ENCODE measurements around the gene CSRNP3. TPM values are rescaled to one million over a fixed set of nuclear protein-coding genes. Genes with fewer than 3 reads are reported as not detected.

Gene CSRNP3
- total and polyA plus RNA-seq, 4 donors, result 0.20 to 5.4 (median 2.1) TPM

GRCh38 chr2:165434865-165435496, 34.5 kb upstream of the CSRNP3 start:
- H3K27ac ChIP-seq (ENCODE audit: low read depth in 1 of 2, low read length in 2 of 2), result no peak overlapping the region
- H3K27me3 ChIP-seq (ENCODE audit: control insufficient read depth in 1 of 2, insufficient read depth in 2 of 2, low read length in 1 of 2), result no peaks in the 10 kb centered on the region
- no peaks in the 10 kb centered on the region for H3K4me1 ChIP-seq (ENCODE audit: control insufficient read depth in 1 of 2, insufficient read depth in 2 of 2, low read length in 2 of 2)
- ATAC-seq (ENCODE audit: low FRiP score) (no peak), DNase-seq (no peak)
- H3K9me3 ChIP-seq (ENCODE audit: control insufficient read depth, low read length), result no peaks in the 10 kb centered on the region
- 63 to 82% methylated on average over 1 of the region's 1 CpG for WGBS, 2 donors
- intact Hi-C loops (cut with DNase I), result no loop called here
- H3K4me3 ChIP-seq (ENCODE audit: low read length in 2 of 2), result no peak overlapping the region
- no peaks in the 10 kb centered on the region for H3K36me3 ChIP-seq (ENCODE audit: control insufficient read depth in 1 of 2, insufficient read depth in 2 of 2, low read length in 1 of 2)

GRCh38 chr2:165435611-165436010, 33.9 kb upstream of the CSRNP3 start:
- intact Hi-C loops (cut with DNase I), result no loop called here
- Histone ChIP-seq H3K4me3 (ENCODE audit: low read length in 2 of 2) (no peak overlapping the region), H3K27ac (ENCODE audit: low read depth in 1 of 2, low read length in 2 of 2) (no peak overlapping the region), H3K9me3 (ENCODE audit: control insufficient read depth, low read length) (no peaks in the 10 kb centered on the region), H3K36me3 (ENCODE audit: control insufficient read depth in 1 of 2, insufficient read depth in 2 of 2, low read length in 1 of 2) (no peaks in the 10 kb centered on the region), H3K27me3 (ENCODE audit: control insufficient read depth in 1 of 2, insufficient read depth in 2 of 2, low read length in 1 of 2) (no peaks in the 10 kb centered on the region), H3K4me1 (ENCODE audit: control insufficient read depth in 1 of 2, insufficient read depth in 2 of 2, low read length in 2 of 2) (no peaks in the 10 kb centered on the region)
- DNase-seq (no peak), ATAC-seq (ENCODE audit: low FRiP score) (no peak)
- 65 to 75% methylated on average over 1 of the region's 1 CpG for WGBS, 2 donors

- H3K27ac ChIP-seq (ENCODE audit: low read depth in 1 of 2, low read length in 2 of 2), result no peak overlapping the region
- WGBS, 2 donors, result 85 to 87% methylated on average over 3 of the region's 3 CpGs
- ATAC-seq (ENCODE audit: low FRiP score) (no peak), DNase-seq (no peak)
- H3K36me3 ChIP-seq (ENCODE audit: control insufficient read depth in 1 of 2, insufficient read depth in 2 of 2, low read length in 1 of 2), result no peaks in the 10 kb centered on the region
- intact Hi-C loops (cut with DNase I), result no loop called here
- no peaks in the 10 kb centered on the region for H3K4me1 ChIP-seq (ENCODE audit: control insufficient read depth in 1 of 2, insufficient read depth in 2 of 2, low read length in 2 of 2)
- no peaks in the 10 kb centered on the region for H3K27me3 ChIP-seq (ENCODE audit: control insufficient read depth in 1 of 2, insufficient read depth in 2 of 2, low read length in 1 of 2)
- H3K4me3 ChIP-seq (ENCODE audit: low read length in 2 of 2), result no peak overlapping the region
- no peaks in the 10 kb centered on the region for H3K9me3 ChIP-seq (ENCODE audit: control insufficient read depth, low read length)
Measured at GRCh38 chr2:165436559-165436958, 32.9 kb upstream of the CSRNP3 start.

GRCh38 chr2:165440367-165440766, 29.1 kb upstream of the CSRNP3 start:
- no peak overlapping the region for H3K4me3 ChIP-seq (ENCODE audit: low read length in 2 of 2)
- H3K4me1 ChIP-seq (ENCODE audit: control insufficient read depth in 1 of 2, insufficient read depth in 2 of 2, low read length in 2 of 2), result no peaks in the 10 kb centered on the region
- intact Hi-C loops (cut with DNase I), result no loop called here
- no peaks in the 10 kb centered on the region for H3K27me3 ChIP-seq (ENCODE audit: control insufficient read depth in 1 of 2, insufficient read depth in 2 of 2, low read length in 1 of 2)
- no peaks in the 10 kb centered on the region for H3K9me3 ChIP-seq (ENCODE audit: control insufficient read depth, low read length)
- ATAC-seq (ENCODE audit: low FRiP score) (no peak), DNase-seq (no peak)
- H3K27ac ChIP-seq (ENCODE audit: low read depth in 1 of 2, low read length in 2 of 2), result no peak overlapping the region
- WGBS, 2 donors, result 2 to 6% methylated on average over 1 of the region's 1 CpG
- no peaks in the 10 kb centered on the region for H3K36me3 ChIP-seq (ENCODE audit: control insufficient read depth in 1 of 2, insufficient read depth in 2 of 2, low read length in 1 of 2)

GRCh38 chr2:165443511-165443910, 26.0 kb upstream of the CSRNP3 start:
- no peaks in the 10 kb centered on the region for H3K9me3 ChIP-seq (ENCODE audit: control insufficient read depth, low read length)
- H3K27me3 ChIP-seq (ENCODE audit: control insufficient read depth in 1 of 2, insufficient read depth in 2 of 2, low read length in 1 of 2), result no peaks in the 10 kb centered on the region
- no peak for ATAC-seq (ENCODE audit: low FRiP score)
- no peak overlapping the region for H3K27ac ChIP-seq (ENCODE audit: low read depth in 1 of 2, low read length in 2 of 2)
- WGBS, 2 donors, result 67 to 71% methylated on average over 1 of the region's 1 CpG
- DNase-seq, result no peak
- no peak overlapping the region for H3K4me3 ChIP-seq (ENCODE audit: low read length in 2 of 2)
- no peaks in the 10 kb centered on the region for H3K36me3 ChIP-seq (ENCODE audit: control insufficient read depth in 1 of 2, insufficient read depth in 2 of 2, low read length in 1 of 2)
- intact Hi-C loops (cut with DNase I), result no loop called here
- H3K4me1 ChIP-seq (ENCODE audit: control insufficient read depth in 1 of 2, insufficient read depth in 2 of 2, low read length in 2 of 2), result no peaks in the 10 kb centered on the region

GRCh38 chr2:165448406-165448805, 21.1 kb upstream of the CSRNP3 start:
- Histone ChIP-seq H3K4me3 (ENCODE audit: low read length in 2 of 2) (no peak overlapping the region), H3K27me3 (ENCODE audit: control insufficient read depth in 1 of 2, insufficient read depth in 2 of 2, low read length in 1 of 2) (no peaks in the 10 kb centered on the region), H3K27ac (ENCODE audit: low read depth in 1 of 2, low read length in 2 of 2) (no peak overlapping the region), H3K4me1 (ENCODE audit: control insufficient read depth in 1 of 2, insufficient read depth in 2 of 2, low read length in 2 of 2) (no peaks in the 10 kb centered on the region), H3K9me3 (ENCODE audit: control insufficient read depth, low read length) (no peaks in the 10 kb centered on the region), H3K36me3 (ENCODE audit: control insufficient read depth in 1 of 2, insufficient read depth in 2 of 2, low read length in 1 of 2) (no peaks in the 10 kb centered on the region)
- 28 to 44% methylated on average over 3 of the region's 3 CpGs for WGBS, 2 donors
- intact Hi-C loops (cut with DNase I), result no loop called here
- ATAC-seq (ENCODE audit: low FRiP score) (no peak), DNase-seq (no peak)

GRCh38 chr2:165450156-165450555, 19.3 kb upstream of the CSRNP3 start:
- no peaks in the 10 kb centered on the region for H3K36me3 ChIP-seq (ENCODE audit: control insufficient read depth in 1 of 2, insufficient read depth in 2 of 2, low read length in 1 of 2)
- H3K27ac ChIP-seq (ENCODE audit: low read depth in 1 of 2, low read length in 2 of 2), result no peak overlapping the region
- H3K9me3 ChIP-seq (ENCODE audit: control insufficient read depth, low read length), result no peaks in the 10 kb centered on the region
- WGBS, 2 donors, result 6 to 10% methylated on average over 1 of the region's 1 CpG
- intact Hi-C loops (cut with DNase I), result no loop called here
- no peak overlapping the region for H3K4me3 ChIP-seq (ENCODE audit: low read length in 2 of 2)
- H3K4me1 ChIP-seq (ENCODE audit: control insufficient read depth in 1 of 2, insufficient read depth in 2 of 2, low read length in 2 of 2), result no peaks in the 10 kb centered on the region
- no peaks in the 10 kb centered on the region for H3K27me3 ChIP-seq (ENCODE audit: control insufficient read depth in 1 of 2, insufficient read depth in 2 of 2, low read length in 1 of 2)
- ATAC-seq (ENCODE audit: low FRiP score) (no peak), DNase-seq (no peak)

- H3K4me3 ChIP-seq (ENCODE audit: low read length in 2 of 2), result no peak overlapping the region
- no peak for ATAC-seq (ENCODE audit: low FRiP score)
- DNase-seq, result no peak
- WGBS, 2 donors, result 92 to 93% methylated on average over 2 of the region's 2 CpGs
- H3K9me3 ChIP-seq (ENCODE audit: control insufficient read depth, low read length), result no peaks in the 10 kb centered on the region
- intact Hi-C loops (cut with DNase I), result no loop called here
- H3K4me1 ChIP-seq (ENCODE audit: control insufficient read depth in 1 of 2, insufficient read depth in 2 of 2, low read length in 2 of 2), result no peaks in the 10 kb centered on the region
- H3K27ac ChIP-seq (ENCODE audit: low read depth in 1 of 2, low read length in 2 of 2), result no peak overlapping the region
- H3K27me3 ChIP-seq (ENCODE audit: control insufficient read depth in 1 of 2, insufficient read depth in 2 of 2, low read length in 1 of 2), result no peaks in the 10 kb centered on the region
- no peaks in the 10 kb centered on the region for H3K36me3 ChIP-seq (ENCODE audit: control insufficient read depth in 1 of 2, insufficient read depth in 2 of 2, low read length in 1 of 2)
Measured at GRCh38 chr2:165452327-165452726, 17.2 kb upstream of the CSRNP3 start.

- no peak overlapping the region for H3K27ac ChIP-seq (ENCODE audit: low read depth in 1 of 2, low read length in 2 of 2)
- ATAC-seq (ENCODE audit: low FRiP score) (no peak), DNase-seq (no peak)
- intact Hi-C loops (cut with DNase I), result no loop called here
- H3K4me1 ChIP-seq (ENCODE audit: control insufficient read depth in 1 of 2, insufficient read depth in 2 of 2, low read length in 2 of 2), result no peaks in the 10 kb centered on the region
- H3K4me3 ChIP-seq (ENCODE audit: low read length in 2 of 2), result no peak overlapping the region
- H3K9me3 ChIP-seq (ENCODE audit: control insufficient read depth, low read length), result no peaks in the 10 kb centered on the region
- no peaks in the 10 kb centered on the region for H3K27me3 ChIP-seq (ENCODE audit: control insufficient read depth in 1 of 2, insufficient read depth in 2 of 2, low read length in 1 of 2)
- 81% methylated on average over 5 of the region's 5 CpGs for WGBS, 2 donors
- no peaks in the 10 kb centered on the region for H3K36me3 ChIP-seq (ENCODE audit: control insufficient read depth in 1 of 2, insufficient read depth in 2 of 2, low read length in 1 of 2)
Measured at GRCh38 chr2:165453561-165454094, 15.9 kb upstream of the CSRNP3 start.
